GM13977 (cell line): Measurements from ENCODE around the gene GPR162.

Experiments
- DNase-seq: peaks from one replicate; pipeline ENCODE4 v3.0.0; 2012; ENCODE audit warnings: low spot score
- in situ Hi-C: fragments of 300-500 bp; cut with MboI; formaldehyde crosslinking; loops from one replicate; pipeline ENCODE4 v1.12.0; 2022; ENCODE audit warnings: low sequenced_read_pairs, low pct_unique_long_range_greater_than_20kb, mixed read lengths, inconsistent platforms; ENCODE audit not compliant: unreplicated experiment
- TF ChIP-seq, protein P1 (sequence below): IDR thresholded peaks from 2 replicates; pipeline ENCODE4 v1.5.1; 2012; ENCODE audit warnings: mild to moderate bottlenecking, control low read depth; ENCODE audit not compliant: insufficient read depth; ENCODE audit errors: extremely low read depth, missing control alignments

Gene GPR162

DNA sequence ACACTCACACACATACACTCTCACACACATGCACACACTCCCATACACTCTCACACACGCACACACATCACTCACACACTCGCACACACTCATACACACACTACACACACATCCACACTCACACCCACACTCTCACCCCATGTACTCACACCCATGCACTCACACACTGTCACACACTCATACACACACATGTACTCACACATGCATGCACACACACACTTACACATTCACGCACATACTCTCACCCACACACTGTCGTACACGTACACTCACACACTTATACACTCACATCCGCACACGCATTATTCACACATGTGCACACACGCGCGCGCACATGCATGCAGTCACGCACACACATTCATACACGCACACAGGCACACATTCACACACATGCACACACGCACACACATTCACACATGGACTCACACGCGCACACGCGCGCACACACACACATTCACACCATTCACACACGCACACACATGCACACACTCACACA, 3.9 kb upstream of the GPR162 start:
- TF ChIP-seq, protein P1, sequence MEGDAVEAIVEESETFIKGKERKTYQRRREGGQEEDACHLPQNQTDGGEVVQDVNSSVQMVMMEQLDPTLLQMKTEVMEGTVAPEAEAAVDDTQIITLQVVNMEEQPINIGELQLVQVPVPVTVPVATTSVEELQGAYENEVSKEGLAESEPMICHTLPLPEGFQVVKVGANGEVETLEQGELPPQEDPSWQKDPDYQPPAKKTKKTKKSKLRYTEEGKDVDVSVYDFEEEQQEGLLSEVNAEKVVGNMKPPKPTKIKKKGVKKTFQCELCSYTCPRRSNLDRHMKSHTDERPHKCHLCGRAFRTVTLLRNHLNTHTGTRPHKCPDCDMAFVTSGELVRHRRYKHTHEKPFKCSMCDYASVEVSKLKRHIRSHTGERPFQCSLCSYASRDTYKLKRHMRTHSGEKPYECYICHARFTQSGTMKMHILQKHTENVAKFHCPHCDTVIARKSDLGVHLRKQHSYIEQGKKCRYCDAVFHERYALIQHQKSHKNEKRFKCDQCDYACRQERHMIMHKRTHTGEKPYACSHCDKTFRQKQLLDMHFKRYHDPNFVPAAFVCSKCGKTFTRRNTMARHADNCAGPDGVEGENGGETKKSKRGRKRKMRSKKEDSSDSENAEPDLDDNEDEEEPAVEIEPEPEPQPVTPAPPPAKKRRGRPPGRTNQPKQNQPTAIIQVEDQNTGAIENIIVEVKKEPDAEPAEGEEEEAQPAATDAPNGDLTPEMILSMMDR = no peak
- in situ Hi-C loops = no loop called here
- no peak for DNase-seq

DNA sequence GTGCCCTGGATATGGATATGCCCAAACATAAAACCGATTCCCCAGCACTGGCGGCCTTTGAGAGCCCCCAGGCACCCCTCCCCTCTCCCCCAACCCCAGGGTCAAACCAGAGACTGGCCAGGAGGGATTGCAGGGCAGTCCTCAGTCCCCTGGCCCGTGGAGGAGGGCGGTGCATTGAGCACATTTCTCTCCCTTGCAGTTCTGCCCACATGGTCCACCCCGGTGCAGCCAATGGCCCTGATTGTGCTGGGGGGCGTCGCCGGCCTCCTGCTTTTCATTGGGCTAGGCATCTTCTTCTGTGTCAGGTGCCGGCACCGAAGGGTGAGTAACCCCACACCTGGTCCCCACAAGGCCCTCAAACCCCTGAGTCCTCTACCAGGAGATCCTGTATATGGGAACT, 3.4 kb upstream of the GPR162 start:
- TF ChIP-seq, protein P1 = no peak
- in situ Hi-C loops = no loop called here
- no peak for DNase-seq

DNA sequence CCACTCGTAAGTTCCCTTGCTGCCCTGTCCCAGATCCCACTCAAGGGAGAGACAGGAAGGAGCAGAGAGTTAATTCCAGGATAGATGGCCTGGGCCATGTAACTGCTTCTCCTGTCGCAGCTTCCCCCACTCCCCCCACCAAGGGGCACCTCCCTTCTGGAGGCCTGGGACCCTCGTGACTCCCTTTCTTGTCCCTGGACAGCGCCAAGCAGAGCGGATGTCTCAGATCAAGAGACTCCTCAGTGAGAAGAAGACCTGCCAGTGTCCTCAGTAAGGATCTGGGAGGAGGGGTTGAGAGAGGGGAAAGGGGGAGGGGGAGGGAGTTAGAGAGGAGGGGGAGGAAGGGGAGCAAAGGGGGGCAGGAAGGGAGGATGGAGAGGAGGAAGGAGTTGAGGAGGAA, 3.0 kb upstream of the GPR162 start:
- in situ Hi-C loops = no loop called here
- TF ChIP-seq, protein P1 = no peak
- DNase-seq = no peak

DNA sequence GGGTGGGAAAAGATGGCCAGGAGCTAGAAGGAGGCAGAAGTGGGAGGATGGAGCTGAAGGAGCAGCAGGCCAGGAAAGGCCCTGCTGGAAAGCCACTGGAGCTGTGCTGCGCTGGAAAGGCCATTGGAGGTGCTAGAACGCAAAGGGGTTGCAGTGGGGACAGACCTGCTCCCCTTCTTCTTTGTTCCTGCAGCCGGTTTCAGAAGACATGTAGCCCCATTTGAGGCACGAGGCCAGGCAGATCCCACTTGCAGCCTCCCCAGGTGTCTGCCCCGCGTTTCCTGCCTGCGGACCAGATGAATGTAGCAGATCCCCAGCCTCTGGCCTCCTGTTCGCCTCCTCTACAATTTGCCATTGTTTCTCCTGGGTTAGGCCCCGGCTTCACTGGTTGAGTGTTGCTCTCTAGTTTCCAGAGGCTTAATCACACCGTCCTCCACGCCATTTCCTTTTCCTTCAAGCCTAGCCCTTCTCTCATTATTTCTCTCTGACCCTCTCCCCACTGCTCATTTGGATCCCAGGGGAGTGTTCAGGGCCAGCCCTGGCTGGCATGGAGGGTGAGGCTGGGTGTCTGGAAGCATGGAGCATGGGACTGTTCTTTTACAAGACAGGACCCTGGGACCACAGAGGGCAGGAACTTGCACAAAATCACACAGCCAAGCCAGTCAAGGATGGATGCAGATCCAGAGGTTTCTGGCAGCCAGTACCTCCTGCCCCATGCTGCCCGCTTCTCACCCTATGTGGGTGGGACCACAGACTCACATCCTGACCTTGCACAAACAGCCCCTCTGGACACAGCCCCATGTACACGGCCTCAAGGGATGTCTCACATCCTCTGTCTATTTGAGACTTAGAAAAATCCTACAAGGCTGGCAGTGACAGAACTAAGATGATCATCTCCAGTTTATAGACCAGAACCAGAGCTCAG, 2.3 kb upstream of the GPR162 start:
- no peak for DNase-seq
- in situ Hi-C loops = no loop called here
- TF ChIP-seq, protein P1 = no peak

DNA sequence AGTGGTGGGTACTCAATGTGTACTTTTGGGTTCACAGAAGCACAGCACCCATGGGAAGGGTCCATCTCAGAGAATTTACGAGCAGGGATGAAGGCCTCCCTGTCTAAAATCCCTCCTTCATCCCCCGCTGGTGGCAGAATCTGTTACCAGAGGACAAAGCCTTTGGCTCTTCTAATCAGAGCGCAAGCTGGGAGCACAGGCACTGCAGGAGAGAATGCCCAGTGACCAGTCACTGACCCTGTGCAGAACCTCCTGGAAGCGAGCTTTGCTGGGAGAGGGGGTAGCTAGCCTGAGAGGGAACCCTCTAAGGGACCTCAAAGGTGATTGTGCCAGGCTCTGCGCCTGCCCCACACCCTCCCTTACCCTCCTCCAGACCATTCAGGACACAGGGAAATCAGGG, 1.5 kb upstream of the GPR162 start:
- no peak for DNase-seq
- TF ChIP-seq, protein P1 = no peak
- in situ Hi-C loops = no loop called here

DNA sequence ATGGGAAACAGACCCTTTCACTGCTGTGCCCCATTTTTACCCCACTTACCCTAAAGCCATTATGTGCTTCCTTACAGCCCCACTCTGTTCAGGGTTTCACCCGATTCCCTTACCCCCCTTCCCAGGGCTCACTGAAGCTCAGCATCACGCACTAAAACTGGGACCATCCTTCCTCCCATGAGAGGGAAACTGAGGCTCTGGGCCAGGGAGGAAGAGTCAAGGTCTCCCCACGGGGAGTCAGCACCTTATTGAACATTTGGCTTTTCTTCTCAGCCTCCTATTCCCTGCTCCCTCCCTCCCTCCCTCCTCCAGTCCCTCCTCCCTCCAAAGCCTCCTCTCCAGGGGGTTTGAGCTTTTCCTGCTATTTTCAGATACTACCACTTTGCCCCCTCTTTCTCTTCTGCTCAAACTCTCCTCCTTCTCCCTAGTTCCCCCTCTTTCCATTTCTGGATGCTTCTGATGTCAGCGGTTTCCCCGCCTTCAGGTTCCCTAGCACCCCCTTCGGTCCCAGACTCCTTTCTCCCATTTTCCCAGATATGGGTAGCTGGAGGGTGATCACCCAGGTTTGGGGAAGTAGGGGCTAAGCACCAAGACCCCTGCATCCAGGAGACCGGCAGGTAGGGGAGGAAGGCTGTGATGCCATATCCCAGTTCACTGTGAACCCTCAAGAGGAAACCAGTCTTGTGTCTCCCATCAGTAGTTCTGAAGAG, 960 bp downstream of the GPR162 start:
- in situ Hi-C loops = no loop called here
- TF ChIP-seq, protein P1 = no peak
- DNase-seq = no peak
